Fibroblast of skin of back (primary cell): ENCODE measurements around the gene SLC2A1.
"Not testable (repeated sequence)": the region's sequence is repeated elsewhere in the genome, so short reads cannot be mapped to it uniquely, and the experiment has no call there.

Experiments used
- DNase-seq: peaks from one replicate; pipeline ENCODE4 v3.0.0-alpha.2; 2013

The SLC2A1 gene

GRCh38 chr1:42927920-42928505 is 30.7 kb downstream of the SLC2A1 start:
- no peak for DNase-seq

- DNase-seq, result no peak
Measured at GRCh38 chr1:42927274-42927841, 31.3 kb downstream of the SLC2A1 start.

GRCh38 chr1:42926879-42927242 is 31.8 kb downstream of the SLC2A1 start:
- DNase-seq, result no peak

GRCh38 chr1:42926235-42926878 is 32.3 kb downstream of the SLC2A1 start:
- no peak for DNase-seq

GRCh38 chr1:42924851-42925760 is 33.6 kb downstream of the SLC2A1 start:
- DNase-seq, result no peak

GRCh38 chr1:42924082-42924850 is 34.4 kb downstream of the SLC2A1 start:
- DNase-seq, result peak; percentile 90

GRCh38 chr1:42923367-42924081 is 35.1 kb downstream of the SLC2A1 start:
- no peak for DNase-seq

GRCh38 chr1:42922687-42923366 is 35.8 kb downstream of the SLC2A1 start:
- DNase-seq, result peak; percentile 79

- no peak for DNase-seq
Measured at GRCh38 chr1:42921769-42922168, 36.9 kb downstream of the SLC2A1 start.

- DNase-seq, result not testable (repeated sequence)
Measured at GRCh38 chr1:42919651-42920050, 39.0 kb downstream of the SLC2A1 start.

GRCh38 chr1:42917241-42917495 is 41.5 kb downstream of the SLC2A1 start:
- no peak for DNase-seq

- no peak for DNase-seq
Measured at GRCh38 chr1:42915456-42915855, 43.2 kb downstream of the SLC2A1 start.

GRCh38 chr1:42914092-42914627 is 44.5 kb downstream of the SLC2A1 start:
- no peak for DNase-seq

GRCh38 chr1:42913426-42914091 is 45.1 kb downstream of the SLC2A1 start:
- DNase-seq, result peak; percentile 83

GRCh38 chr1:42910985-42911384 is 47.7 kb downstream of the SLC2A1 start:
- no peak for DNase-seq

GRCh38 chr1:42908046-42908445 is 50.6 kb downstream of the SLC2A1 start:
- no peak for DNase-seq

- DNase-seq, result no peak
Measured at GRCh38 chr1:42904434-42904833, 54.2 kb downstream of the SLC2A1 start.

- not testable (repeated sequence) for DNase-seq
Measured at GRCh38 chr1:42899960-42900359, 58.7 kb downstream of the SLC2A1 start.

GRCh38 chr1:42891465-42892138 is 67.1 kb downstream of the SLC2A1 start:
- no peak for DNase-seq

- no peak for DNase-seq
Measured at GRCh38 chr1:42889264-42889663, 69.4 kb downstream of the SLC2A1 start.
